Ovary (tissue), 3 donors: Measurements from ENCODE around the gene TNFSF18.

Experiments
- EP300 ChIP-seq: sonication (generic); formaldehyde crosslinking; IDR thresholded peaks from one replicate; pipeline ENCODE4 v1.6.1; 2017; ENCODE audit warnings: antibody characterized with exemption
- POLR2A ChIP-seq: fragments of 450-650 bp; IDR thresholded peaks from one replicate; pipeline ENCODE4 v1.6.1; 2017; ENCODE audit warnings: antibody characterized with exemption, mild to moderate bottlenecking, moderate library complexity
- TF ChIP-seq, protein P1 (sequence below), 3 donors: fragments of 450-650 bp in 2 of 3; fragments of 200-600 bp in 1 of 3; IDR thresholded peaks; one replicate each; pipeline versions ENCODE4 v1.5.1 to v1.8.0; 2016 to 2022; ENCODE audit warnings: antibody characterized with exemption in 3 of 3, mild to moderate bottlenecking in 1 of 3
- donor health status: DM: no; HTN: no; CAD: no.

DNA sequence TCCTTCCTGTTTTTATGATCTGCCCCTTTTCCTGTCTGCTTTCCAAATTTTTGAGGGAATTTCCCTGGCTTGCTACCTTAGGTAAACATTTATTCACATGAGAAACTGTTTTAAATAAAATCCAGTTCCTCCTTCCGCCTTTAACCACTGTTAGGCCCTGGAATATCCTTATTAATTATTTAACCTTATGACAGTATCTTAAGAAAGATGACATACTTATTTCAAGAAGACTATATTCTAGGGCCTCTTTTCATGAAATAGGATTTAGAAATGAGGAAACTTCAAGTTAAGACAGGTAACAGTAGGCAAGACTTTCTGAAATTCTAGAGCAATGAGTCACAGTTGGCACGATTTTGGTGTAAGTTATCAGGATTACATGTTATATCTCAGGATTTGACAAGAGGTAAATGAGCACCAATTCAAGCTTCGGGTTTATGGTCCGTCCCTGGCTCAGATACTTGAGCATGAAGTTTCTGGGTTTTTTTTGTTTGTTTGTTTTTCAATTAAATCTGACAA, 2.0 kb upstream of the TNFSF18 start:
- TF ChIP-seq, protein P1, sequence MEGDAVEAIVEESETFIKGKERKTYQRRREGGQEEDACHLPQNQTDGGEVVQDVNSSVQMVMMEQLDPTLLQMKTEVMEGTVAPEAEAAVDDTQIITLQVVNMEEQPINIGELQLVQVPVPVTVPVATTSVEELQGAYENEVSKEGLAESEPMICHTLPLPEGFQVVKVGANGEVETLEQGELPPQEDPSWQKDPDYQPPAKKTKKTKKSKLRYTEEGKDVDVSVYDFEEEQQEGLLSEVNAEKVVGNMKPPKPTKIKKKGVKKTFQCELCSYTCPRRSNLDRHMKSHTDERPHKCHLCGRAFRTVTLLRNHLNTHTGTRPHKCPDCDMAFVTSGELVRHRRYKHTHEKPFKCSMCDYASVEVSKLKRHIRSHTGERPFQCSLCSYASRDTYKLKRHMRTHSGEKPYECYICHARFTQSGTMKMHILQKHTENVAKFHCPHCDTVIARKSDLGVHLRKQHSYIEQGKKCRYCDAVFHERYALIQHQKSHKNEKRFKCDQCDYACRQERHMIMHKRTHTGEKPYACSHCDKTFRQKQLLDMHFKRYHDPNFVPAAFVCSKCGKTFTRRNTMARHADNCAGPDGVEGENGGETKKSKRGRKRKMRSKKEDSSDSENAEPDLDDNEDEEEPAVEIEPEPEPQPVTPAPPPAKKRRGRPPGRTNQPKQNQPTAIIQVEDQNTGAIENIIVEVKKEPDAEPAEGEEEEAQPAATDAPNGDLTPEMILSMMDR (IDR thresholded peaks at IDR 0.05), result no peak
- TF ChIP-seq POLR2A (no peak), EP300 (no peak)
